Measurements from ENCODE around the gene HBZ. TPM values are rescaled to one million over a fixed set of nuclear protein-coding genes. Genes with fewer than 3 reads are reported as not detected.
"Not testable (repeated sequence)": the region's sequence is repeated elsewhere in the genome, so short reads cannot be mapped to it uniquely, and the experiment has no call there.

HBZ gene
- total and polyA plus RNA-seq, 2 of the 13 experiments (the other 11 are each of a cell fraction or from before 2014, with no cell fraction given): 0.21 TPM; not detected in 1

DNA sequence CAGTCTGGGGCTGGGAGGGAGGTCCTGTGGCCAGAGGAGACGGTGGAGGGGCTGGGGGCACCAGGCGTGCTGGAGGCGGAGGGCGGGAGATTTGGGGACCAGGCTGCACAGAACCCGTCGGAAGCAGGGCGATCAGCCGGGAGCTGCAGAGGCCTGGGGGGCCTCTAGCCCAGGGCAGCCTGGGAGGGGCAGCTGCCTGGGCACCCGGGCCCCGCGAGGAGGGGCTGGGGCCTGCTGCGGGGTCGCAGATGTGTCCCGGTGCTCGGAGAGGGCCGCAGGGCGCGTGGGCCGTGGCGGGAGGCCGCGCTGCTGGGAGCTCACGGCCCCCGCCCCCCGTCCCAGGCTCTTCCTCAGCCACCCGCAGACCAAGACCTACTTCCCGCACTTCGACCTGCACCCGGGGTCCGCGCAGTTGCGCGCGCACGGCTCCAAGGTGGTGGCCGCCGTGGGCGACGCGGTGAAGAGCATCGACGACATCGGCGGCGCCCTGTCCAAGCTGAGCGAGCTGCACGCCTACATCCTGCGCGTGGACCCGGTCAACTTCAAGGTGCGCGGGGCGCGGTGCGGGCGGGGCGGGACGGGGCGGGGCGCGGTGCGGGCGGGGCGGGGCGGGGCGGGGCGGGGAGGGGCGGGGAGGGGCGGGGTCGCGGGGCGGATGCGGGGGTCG is 1.2 kb downstream of the HBZ start:
- BruUV-seq (replicated peaks); H3K79me2 ChIP-seq (ENCODE audit: insufficient read depth, low read length); ATAC-seq; CTCF ChIA-PET (ENCODE audit: low intra/inter-chr PET ratio, low total read pairs); H3K4me1 ChIP-seq (ENCODE audit: insufficient read depth, low read length); H3K4me2 ChIP-seq (ENCODE audit: low read depth, low read length); H3K9ac ChIP-seq (ENCODE audit: insufficient read depth, low read depth, low read length); intact Hi-C loops (cut with micrococcal nuclease; ENCODE audit: unreplicated experiment); H3K36me3 ChIP-seq (replicated peaks in 1 of 2; ENCODE audit: control insufficient read depth in 1 of 2, insufficient read depth in 2 of 2, low read length in 2 of 2); H3K9me3 ChIP-seq (ENCODE audit: low read length); POLR2A ChIA-PET; DNase-seq (ENCODE audit: low spot score); in situ Hi-C loops (cut with HindIII; ENCODE audit: extremely low pct_ligation_motif_present, low pct_unique_long_range_greater_than_20kb); H4K20me1 ChIP-seq (ENCODE audit: insufficient read depth, low read length); FAIRE-seq; H3K27ac ChIP-seq (ENCODE audit: extremely low read length, insufficient read depth, low read length); H2AFZ ChIP-seq (ENCODE audit: low read length); H3K4me3 ChIP-seq (replicated peaks in 1 of 3; ENCODE audit: insufficient read depth in 1 of 3, low read depth in 2 of 3, low read length in 3 of 3): not testable (repeated sequence)
- H3K27me3 ChIP-seq (ENCODE audit: control insufficient read depth in 1 of 2, insufficient read depth in 2 of 2, low read length in 2 of 2): peaks cover 2 to 43% of the 10 kb centered on the region in 2 experiments
- WGBS (ENCODE audit: low lambda C conversion rate): no CpG with 5 or more reads among the region's 74 CpGs

DNA sequence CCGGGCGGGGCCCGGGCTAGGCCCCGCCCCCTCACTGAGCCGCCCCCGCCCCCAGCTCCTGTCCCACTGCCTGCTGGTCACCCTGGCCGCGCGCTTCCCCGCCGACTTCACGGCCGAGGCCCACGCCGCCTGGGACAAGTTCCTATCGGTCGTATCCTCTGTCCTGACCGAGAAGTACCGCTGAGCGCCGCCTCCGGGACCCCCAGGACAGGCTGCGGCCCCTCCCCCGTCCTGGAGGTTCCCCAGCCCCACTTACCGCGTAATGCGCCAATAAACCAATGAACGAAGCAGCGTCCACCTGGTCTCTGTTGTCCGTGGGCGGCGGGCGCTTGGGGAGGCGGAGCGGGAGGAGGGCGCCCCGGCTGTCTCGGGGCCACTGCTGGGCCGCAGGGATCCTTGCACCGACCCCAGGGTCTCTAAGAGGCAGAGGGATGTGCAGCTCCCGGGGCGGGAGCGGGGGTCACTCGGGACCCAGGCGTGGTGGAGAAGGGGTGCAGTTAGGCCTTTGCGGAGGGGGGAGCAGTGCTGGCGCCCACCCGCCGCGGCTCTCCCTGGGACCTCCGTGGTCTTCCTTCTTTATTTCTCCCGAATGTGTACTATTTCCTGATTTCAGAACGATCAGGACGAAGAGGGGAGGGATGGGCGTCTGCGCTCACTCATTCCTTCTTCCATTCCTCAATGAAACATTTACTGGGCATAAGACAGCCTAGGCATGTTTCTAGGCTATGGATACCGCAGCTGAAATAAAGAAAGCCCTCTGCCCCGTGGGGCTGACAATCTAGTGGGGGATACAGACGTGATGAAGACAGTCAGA is 2.0 kb downstream of the HBZ start:
- no peak overlapping the region for H2AFZ ChIP-seq (ENCODE audit: low read length)
- H4K20me1 ChIP-seq (ENCODE audit: insufficient read depth, low read length): no peaks in the 10 kb centered on the region
- no peaks in the 10 kb centered on the region for H3K9me3 ChIP-seq (ENCODE audit: low read length)
- WGBS (ENCODE audit: low lambda C conversion rate): 65% methylated on average over 50 of the region's 59 CpGs
- POLR2A ChIA-PET: no interaction called here
- in situ Hi-C loops (cut with HindIII; ENCODE audit: extremely low pct_ligation_motif_present, low pct_unique_long_range_greater_than_20kb): no loop called here
- intact Hi-C loops (cut with micrococcal nuclease; ENCODE audit: unreplicated experiment): no loop called here
- H3K4me3 ChIP-seq (replicated peaks in 1 of 3; ENCODE audit: insufficient read depth in 1 of 3, low read depth in 2 of 3, low read length in 3 of 3): no peak overlapping the region
- CTCF ChIA-PET (ENCODE audit: low intra/inter-chr PET ratio, low total read pairs): no interaction called here
- H3K4me1 ChIP-seq (ENCODE audit: insufficient read depth, low read length): no peaks in the 10 kb centered on the region
- no peak for DNase-seq (ENCODE audit: low spot score)
- no peaks in the 10 kb centered on the region for H3K36me3 ChIP-seq (replicated peaks in 1 of 2; ENCODE audit: control insufficient read depth in 1 of 2, insufficient read depth in 2 of 2, low read length in 2 of 2)
- H3K27me3 ChIP-seq (ENCODE audit: control insufficient read depth in 1 of 2, insufficient read depth in 2 of 2, low read length in 2 of 2): peaks cover 4 to 40% of the 10 kb centered on the region in 2 experiments
- no peak overlapping the region for H3K9ac ChIP-seq (ENCODE audit: insufficient read depth, low read depth, low read length)
- no peaks in the 10 kb centered on the region for H3K79me2 ChIP-seq (ENCODE audit: insufficient read depth, low read length)
- H3K27ac ChIP-seq (ENCODE audit: extremely low read length, insufficient read depth, low read length): no peak overlapping the region
- no peak overlapping the region for H3K4me2 ChIP-seq (ENCODE audit: low read depth, low read length)
- ATAC-seq: no peak
- no peak for FAIRE-seq
- no TSS peak for BruUV-seq (replicated peaks)
- no peak for TF ChIP-seq RXRB (CRISPR knock-in tag; IDR thresholded peaks at IDR 0.05; ENCODE audit: borderline replicate concordance)
- TF ChIP-seq, protein P1, sequence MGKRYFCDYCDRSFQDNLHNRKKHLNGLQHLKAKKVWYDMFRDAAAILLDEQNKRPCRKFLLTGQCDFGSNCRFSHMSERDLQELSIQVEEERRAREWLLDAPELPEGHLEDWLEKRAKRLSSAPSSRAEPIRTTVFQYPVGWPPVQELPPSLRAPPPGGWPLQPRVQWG (CRISPR knock-in tag; IDR thresholded peaks at IDR 0.05; ENCODE audit: borderline replicate concordance, low read depth): no peak
- no peak for TF ChIP-seq FOSL1 (CRISPR knock-in tag; IDR thresholded peaks at IDR 0.05; ENCODE audit: borderline replicate concordance)
- TF ChIP-seq, protein P2, sequence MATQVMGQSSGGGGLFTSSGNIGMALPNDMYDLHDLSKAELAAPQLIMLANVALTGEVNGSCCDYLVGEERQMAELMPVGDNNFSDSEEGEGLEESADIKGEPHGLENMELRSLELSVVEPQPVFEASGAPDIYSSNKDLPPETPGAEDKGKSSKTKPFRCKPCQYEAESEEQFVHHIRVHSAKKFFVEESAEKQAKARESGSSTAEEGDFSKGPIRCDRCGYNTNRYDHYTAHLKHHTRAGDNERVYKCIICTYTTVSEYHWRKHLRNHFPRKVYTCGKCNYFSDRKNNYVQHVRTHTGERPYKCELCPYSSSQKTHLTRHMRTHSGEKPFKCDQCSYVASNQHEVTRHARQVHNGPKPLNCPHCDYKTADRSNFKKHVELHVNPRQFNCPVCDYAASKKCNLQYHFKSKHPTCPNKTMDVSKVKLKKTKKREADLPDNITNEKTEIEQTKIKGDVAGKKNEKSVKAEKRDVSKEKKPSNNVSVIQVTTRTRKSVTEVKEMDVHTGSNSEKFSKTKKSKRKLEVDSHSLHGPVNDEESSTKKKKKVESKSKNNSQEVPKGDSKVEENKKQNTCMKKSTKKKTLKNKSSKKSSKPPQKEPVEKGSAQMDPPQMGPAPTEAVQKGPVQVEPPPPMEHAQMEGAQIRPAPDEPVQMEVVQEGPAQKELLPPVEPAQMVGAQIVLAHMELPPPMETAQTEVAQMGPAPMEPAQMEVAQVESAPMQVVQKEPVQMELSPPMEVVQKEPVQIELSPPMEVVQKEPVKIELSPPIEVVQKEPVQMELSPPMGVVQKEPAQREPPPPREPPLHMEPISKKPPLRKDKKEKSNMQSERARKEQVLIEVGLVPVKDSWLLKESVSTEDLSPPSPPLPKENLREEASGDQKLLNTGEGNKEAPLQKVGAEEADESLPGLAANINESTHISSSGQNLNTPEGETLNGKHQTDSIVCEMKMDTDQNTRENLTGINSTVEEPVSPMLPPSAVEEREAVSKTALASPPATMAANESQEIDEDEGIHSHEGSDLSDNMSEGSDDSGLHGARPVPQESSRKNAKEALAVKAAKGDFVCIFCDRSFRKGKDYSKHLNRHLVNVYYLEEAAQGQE (IDR thresholded peaks at IDR 0.05; ENCODE audit: borderline replicate concordance in 1 of 2, low read depth in 1 of 2, low read length in 2 of 2): no peak
- no peak for TF ChIP-seq NR2C2 (CRISPR knock-in tag; IDR thresholded peaks at IDR 0.05; ENCODE audit: borderline replicate concordance)
- no peak for TF ChIP-seq SAFB2 (CRISPR knock-in tag; IDR thresholded peaks at IDR 0.05; ENCODE audit: borderline replicate concordance, low read depth)
- no peak for TF ChIP-seq ZFP36 (IDR thresholded peaks at IDR 0.05; ENCODE audit: borderline replicate concordance, low read depth, low read length, partially characterized antibody)
- TF ChIP-seq, protein P3, sequence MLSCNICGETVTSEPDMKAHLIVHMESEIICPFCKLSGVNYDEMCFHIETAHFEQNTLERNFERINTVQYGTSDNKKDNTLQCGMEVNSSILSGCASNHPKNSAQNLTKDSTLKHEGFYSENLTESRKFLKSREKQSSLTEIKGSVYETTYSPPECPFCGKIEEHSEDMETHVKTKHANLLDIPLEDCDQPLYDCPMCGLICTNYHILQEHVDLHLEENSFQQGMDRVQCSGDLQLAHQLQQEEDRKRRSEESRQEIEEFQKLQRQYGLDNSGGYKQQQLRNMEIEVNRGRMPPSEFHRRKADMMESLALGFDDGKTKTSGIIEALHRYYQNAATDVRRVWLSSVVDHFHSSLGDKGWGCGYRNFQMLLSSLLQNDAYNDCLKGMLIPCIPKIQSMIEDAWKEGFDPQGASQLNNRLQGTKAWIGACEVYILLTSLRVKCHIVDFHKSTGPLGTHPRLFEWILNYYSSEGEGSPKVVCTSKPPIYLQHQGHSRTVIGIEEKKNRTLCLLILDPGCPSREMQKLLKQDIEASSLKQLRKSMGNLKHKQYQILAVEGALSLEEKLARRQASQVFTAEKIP (CRISPR knock-in tag; IDR thresholded peaks at IDR 0.05; ENCODE audit: borderline replicate concordance): no peak
- no peak for TF ChIP-seq ZNF619 (CRISPR knock-in tag; IDR thresholded peaks at IDR 0.05)
